Ishikawa (cell line): Measurements from ENCODE around the gene DENND5A.

Experiments used
- CREB1 ChIP-seq: IDR thresholded peaks from 2 replicates; pipeline ENCODE4 v1.6.1; 2012; ENCODE audit warnings: low read depth
- EGR1 ChIP-seq: IDR thresholded peaks from 2 replicates; pipeline ENCODE4 v1.6.1; 2012
- EP300 ChIP-seq: IDR thresholded peaks from 2 replicates; pipeline ENCODE4 v1.6.1; 2012; ENCODE audit warnings: borderline replicate concordance
- FOXM1 ChIP-seq: IDR thresholded peaks from 2 replicates; pipeline ENCODE4 v1.6.1; 2012; ENCODE audit warnings: low read depth, borderline replicate concordance
- MAX ChIP-seq: IDR thresholded peaks from 2 replicates; pipeline ENCODE4 v1.6.1; 2012
- NFIC ChIP-seq: IDR thresholded peaks from 2 replicates; pipeline ENCODE4 v1.6.1; 2012
- RAD21 ChIP-seq: IDR thresholded peaks from 2 replicates; pipeline ENCODE4 v1.6.1; 2012; ENCODE audit warnings: low read depth
- TAF1 ChIP-seq: IDR thresholded peaks from 2 replicates; pipeline ENCODE4 v1.6.1; 2012; ENCODE audit warnings: low read depth, mild to moderate bottlenecking
- TCF12 ChIP-seq: IDR thresholded peaks from 2 replicates; pipeline ENCODE4 v1.6.1; 2012; ENCODE audit warnings: low read depth
- TEAD4 ChIP-seq: IDR thresholded peaks from 2 replicates; pipeline ENCODE4 v1.6.1; 2012
- USF1 ChIP-seq: IDR thresholded peaks from 2 replicates; pipeline ENCODE4 v1.6.1; 2012
- YY1 ChIP-seq: IDR thresholded peaks from 2 replicates; pipeline ENCODE4 v1.6.1; 2012; ENCODE audit warnings: low read depth
- ZBTB7A ChIP-seq: IDR thresholded peaks from 2 replicates; pipeline ENCODE4 v1.6.1; 2012; ENCODE audit warnings: low read depth

- no peak for TF ChIP-seq TAF1
- TF ChIP-seq TEAD4, result no peak
- TF ChIP-seq EGR1, result no peak
- TF ChIP-seq YY1, result no peak
- TF ChIP-seq ZBTB7A, result no peak
- TF ChIP-seq MAX, result no peak
- TF ChIP-seq NFIC, result no peak
- TF ChIP-seq FOXM1, result no peak
- TF ChIP-seq EP300, result no peak
- no peak for TF ChIP-seq TCF12
- no peak for TF ChIP-seq RAD21
- TF ChIP-seq CREB1, result no peak
- no peak for TF ChIP-seq USF1
Measured at GRCh38 chr11:9273376-9274336, 8.5 kb upstream of the DENND5A start.
